Testis (tissue), 3 donors: ENCODE results near the gene NME7. TPM values are rescaled to one million over a fixed set of nuclear protein-coding genes. Genes with fewer than 3 reads are reported as not detected.

ENCODE experiments used
- DNase-seq: peaks from one replicate; pipeline ENCODE4 v3.0.0-alpha.2; 2019
- H3K27ac ChIP-seq, 2 donors: fragments of 200-600 bp; sonication (generic); one replicate each; pipeline ENCODE4 v1.5.1; 2019
- H3K27me3 ChIP-seq: fragments of 200-600 bp; sonication (generic); one replicate; pipeline ENCODE4 v1.5.1; 2019
- H3K36me3 ChIP-seq: fragments of 200-600 bp; sonication (generic); one replicate; pipeline ENCODE4 v1.5.1; 2017; ENCODE audit warnings: low read depth; ENCODE audit errors: missing control alignments
- H3K4me1 ChIP-seq: fragments of 200-600 bp; sonication (generic); one replicate; pipeline ENCODE4 v1.5.1; 2019
- H3K4me3 ChIP-seq, 2 donors: fragments of 200-600 bp; sonication (generic); one replicate each; pipeline ENCODE4 v1.5.1; 2017 to 2019
- H3K9me3 ChIP-seq: fragments of 200-600 bp; sonication (generic); one replicate; pipeline ENCODE4 v1.5.1; 2017
- POLR2A ChIP-seq: fragments of 450-650 bp; IDR thresholded peaks from one replicate; pipeline ENCODE4 v1.6.1; 2017; ENCODE audit warnings: antibody characterized with exemption, mild to moderate bottlenecking, moderate library complexity
- WGBS, 2 donors: methylation state at CpG; one replicate each; pipeline ENCODE4 v1.1.5; 2018; 5-methylcytosine and 5-hydroxymethylcytosine counted together
- intact Hi-C: fragments of 100-400 bp; cut with DNase I; formaldehyde crosslinking; loops from one replicate; pipeline ENCODE4 v1.15.1; 2023; ENCODE audit warnings: low total_unique reads
- polyA plus RNA-seq: library from polyadenylated mRNA; stranded (reverse); fragments of 350-450 nt; fragmentation: Illumina TruSeq; extraction: RNeasy Lipid Tissue Mini Kit (QIAGEN cat#74804); gene quantifications from one replicate; pipeline ENCODE4 v1.2.3, GENCODE V29; 2014; ENCODE audit warnings: low read depth, low replicate concordance; ENCODE audit not compliant: insufficient read depth
- total RNA-seq, 2 donors: library from RNA; depleted of rRNA; stranded (reverse); fragments of >200 nt; gene quantifications; one replicate each; pipeline ENCODE4 v1.2.3, GENCODE V29; 2016
- TF ChIP-seq, protein P1 (sequence below), 3 experiments: fragments of 450-650 bp in 2 of 3; fragments of 200-600 bp in 1 of 3; sonication (generic) in 1 of 3; IDR thresholded peaks; one replicate each; pipeline ENCODE4 v1.5.1; 2016 to 2019; ENCODE audit warnings: antibody characterized with exemption in 3 of 3, mild to moderate bottlenecking in 2 of 3, moderate library complexity in 1 of 3

The NME7 gene
- total and polyA plus RNA-seq, 3 donors from 2014 or later = 21.4 to 29.0 (median 24.0) TPM

DNA sequence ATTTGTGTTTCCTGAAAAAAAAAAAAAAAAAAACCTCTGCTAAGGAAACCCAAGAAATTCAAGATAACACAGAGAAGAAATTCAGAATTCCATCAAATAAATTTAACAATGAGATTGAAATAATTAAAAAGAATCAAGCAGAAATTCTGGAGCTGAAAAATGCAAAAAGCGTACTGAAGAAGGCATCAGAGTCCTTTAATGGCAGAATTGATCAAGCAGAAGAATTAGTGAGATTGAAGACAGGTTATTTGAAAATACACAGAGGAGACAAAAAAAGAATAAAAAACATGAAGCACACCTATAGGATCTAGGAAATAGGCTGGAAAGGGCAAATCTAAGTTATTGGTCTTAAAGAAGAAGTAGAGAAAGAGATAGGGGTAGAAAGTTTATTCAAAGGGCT, 38.2 kb downstream of the NME7 start:
- DNase-seq = no peak
- intact Hi-C loops = no loop called here
- Histone ChIP-seq H3K36me3 (no peaks in the 10 kb centered on the region), H3K4me1 (no peaks in the 10 kb centered on the region), H3K27ac (no peak overlapping the region), H3K9me3 (no peaks in the 10 kb centered on the region), H3K4me3 (no peak overlapping the region), H3K27me3 (no peaks in the 10 kb centered on the region)
- TF ChIP-seq, protein P1, sequence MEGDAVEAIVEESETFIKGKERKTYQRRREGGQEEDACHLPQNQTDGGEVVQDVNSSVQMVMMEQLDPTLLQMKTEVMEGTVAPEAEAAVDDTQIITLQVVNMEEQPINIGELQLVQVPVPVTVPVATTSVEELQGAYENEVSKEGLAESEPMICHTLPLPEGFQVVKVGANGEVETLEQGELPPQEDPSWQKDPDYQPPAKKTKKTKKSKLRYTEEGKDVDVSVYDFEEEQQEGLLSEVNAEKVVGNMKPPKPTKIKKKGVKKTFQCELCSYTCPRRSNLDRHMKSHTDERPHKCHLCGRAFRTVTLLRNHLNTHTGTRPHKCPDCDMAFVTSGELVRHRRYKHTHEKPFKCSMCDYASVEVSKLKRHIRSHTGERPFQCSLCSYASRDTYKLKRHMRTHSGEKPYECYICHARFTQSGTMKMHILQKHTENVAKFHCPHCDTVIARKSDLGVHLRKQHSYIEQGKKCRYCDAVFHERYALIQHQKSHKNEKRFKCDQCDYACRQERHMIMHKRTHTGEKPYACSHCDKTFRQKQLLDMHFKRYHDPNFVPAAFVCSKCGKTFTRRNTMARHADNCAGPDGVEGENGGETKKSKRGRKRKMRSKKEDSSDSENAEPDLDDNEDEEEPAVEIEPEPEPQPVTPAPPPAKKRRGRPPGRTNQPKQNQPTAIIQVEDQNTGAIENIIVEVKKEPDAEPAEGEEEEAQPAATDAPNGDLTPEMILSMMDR (IDR thresholded peaks at IDR 0.05) = no peak
- no peak for TF ChIP-seq POLR2A
- 100% methylated on average over 1 of the region's 1 CpG for WGBS, 2 donors

DNA sequence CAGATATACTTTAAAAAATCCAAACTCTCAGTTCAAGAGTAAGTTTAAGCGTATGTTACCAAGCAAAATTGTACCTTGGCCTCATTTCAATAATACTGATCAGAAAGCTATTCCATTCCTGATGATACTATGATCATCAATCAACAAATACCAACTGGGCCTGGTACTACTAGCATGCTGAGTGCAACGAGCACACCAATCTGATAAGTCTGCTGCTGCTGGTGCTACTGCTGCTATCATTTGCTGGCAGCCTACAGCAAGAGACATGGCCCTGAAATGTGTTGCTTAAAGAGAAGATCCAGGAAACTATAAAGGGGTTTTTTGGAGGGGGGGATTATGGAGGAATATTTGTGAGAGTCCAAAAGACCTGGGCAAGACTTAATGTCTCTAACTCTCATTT, 39.7 kb downstream of the NME7 start:
- no peak for DNase-seq
- H3K27me3 ChIP-seq = no peaks in the 10 kb centered on the region
- H3K36me3 ChIP-seq = no peaks in the 10 kb centered on the region
- TF ChIP-seq POLR2A = no peak
- TF ChIP-seq, protein P1 (IDR thresholded peaks at IDR 0.05) = no peak
- no peaks in the 10 kb centered on the region for H3K4me1 ChIP-seq
- 86 to 100% methylated on average over 2 of the region's 2 CpGs for WGBS, 2 donors
- H3K27ac ChIP-seq = no peak overlapping the region
- intact Hi-C loops = no loop called here
- no peaks in the 10 kb centered on the region for H3K9me3 ChIP-seq
- no peak overlapping the region for H3K4me3 ChIP-seq

DNA sequence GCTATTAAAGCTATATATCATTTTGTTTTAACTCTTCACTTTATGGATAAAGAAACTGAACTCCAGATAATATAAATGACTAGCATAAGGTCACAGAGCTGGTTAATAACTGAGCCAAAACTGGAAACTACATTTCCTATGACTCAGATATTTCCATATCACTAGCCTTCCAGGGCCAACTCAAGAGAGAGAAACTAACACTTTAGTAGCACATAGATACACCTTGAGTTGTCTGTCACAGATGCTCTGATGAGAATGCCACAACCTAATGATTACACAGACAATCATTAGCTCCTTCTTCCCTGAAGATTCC, 40.7 kb downstream of the NME7 start:
- intact Hi-C loops = no loop called here
- Histone ChIP-seq H3K27me3 (no peaks in the 10 kb centered on the region), H3K27ac (no peak overlapping the region), H3K9me3 (no peaks in the 10 kb centered on the region), H3K4me3 (no peak overlapping the region), H3K36me3 (no peaks in the 10 kb centered on the region), H3K4me1 (no peaks in the 10 kb centered on the region)
- no peak for DNase-seq
- no peak for TF ChIP-seq POLR2A
- TF ChIP-seq, protein P1 (IDR thresholded peaks at IDR 0.05) = no peak

DNA sequence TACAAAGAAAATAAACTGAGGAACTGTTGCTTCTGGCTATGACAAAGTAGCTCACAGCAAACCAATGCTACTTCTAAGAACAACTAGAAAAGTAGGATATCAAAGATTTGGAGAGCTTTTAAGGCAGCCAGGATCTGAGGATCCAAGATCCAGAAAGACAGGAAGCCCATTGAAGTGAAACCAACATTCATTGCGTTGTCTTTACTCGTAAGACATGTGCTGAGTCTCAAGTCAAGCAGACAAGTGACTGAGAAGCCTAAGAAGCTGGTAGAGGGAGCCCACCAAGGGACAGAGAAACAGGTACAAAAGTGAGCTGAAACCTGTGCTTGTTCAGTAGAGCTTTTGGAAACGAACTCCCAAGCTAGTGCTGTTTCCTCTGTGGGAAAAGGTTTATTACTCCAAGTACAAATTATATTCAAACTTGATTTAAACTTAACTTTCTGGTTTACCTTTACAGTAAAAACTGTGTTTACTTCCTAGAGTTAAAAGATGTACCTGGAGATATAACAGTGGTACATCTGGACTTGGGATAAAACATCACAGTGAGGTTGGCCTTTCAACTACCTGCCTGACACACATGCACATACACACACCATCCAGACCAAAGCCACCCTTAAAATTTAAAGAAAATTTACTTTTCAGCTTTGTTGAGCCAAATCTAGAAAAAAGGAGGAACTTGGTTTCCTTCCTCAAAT, 41.2 kb downstream of the NME7 start:
- no peaks in the 10 kb centered on the region for H3K27me3 ChIP-seq
- H3K27ac ChIP-seq = no peak overlapping the region
- no peaks in the 10 kb centered on the region for H3K4me1 ChIP-seq
- no peaks in the 10 kb centered on the region for H3K9me3 ChIP-seq
- no peak for DNase-seq
- H3K4me3 ChIP-seq = no peak overlapping the region
- intact Hi-C loops = no loop called here
- no peaks in the 10 kb centered on the region for H3K36me3 ChIP-seq
- TF ChIP-seq POLR2A = no peak
- TF ChIP-seq, protein P1 (IDR thresholded peaks at IDR 0.05) = no peak
- 81% methylated on average over 3 of the region's 3 CpGs for WGBS, 2 donors

DNA sequence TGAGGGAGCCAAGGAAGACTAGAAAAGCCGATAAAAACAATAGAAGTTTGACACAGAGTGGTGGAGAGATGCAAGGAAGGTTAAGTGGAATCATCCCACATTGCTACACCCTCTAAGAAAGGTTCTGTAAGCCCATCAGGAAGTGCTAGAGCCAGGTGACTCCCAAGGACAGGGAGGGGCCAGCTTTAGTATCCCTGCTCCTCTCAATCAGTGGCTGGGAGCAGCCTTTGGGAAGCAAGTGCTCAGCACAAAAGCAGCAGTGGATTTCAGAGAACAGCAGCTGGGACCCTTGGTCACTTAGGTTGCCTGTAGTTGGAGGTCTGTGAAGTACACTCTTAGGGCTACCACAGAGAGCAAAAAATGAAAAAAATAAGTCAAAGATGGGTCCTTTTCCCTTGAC, 42.5 kb downstream of the NME7 start:
- Histone ChIP-seq H3K4me1 (no peaks in the 10 kb centered on the region), H3K4me3 (no peak overlapping the region), H3K27ac (no peak overlapping the region), H3K27me3 (no peaks in the 10 kb centered on the region), H3K36me3 (no peaks in the 10 kb centered on the region), H3K9me3 (no peaks in the 10 kb centered on the region)
- 81% methylated on average over 1 of the region's 1 CpG for WGBS, 2 donors
- DNase-seq = no peak
- TF ChIP-seq, protein P1 (IDR thresholded peaks at IDR 0.05) = no peak
- TF ChIP-seq POLR2A = no peak
- intact Hi-C loops = no loop called here
